HL-60 (cell line): ENCODE measurements around the gene TFPI.

ENCODE experiments used
- DNase-seq, 2 experiments: peaks; one replicate each; pipeline ENCODE4 v3.0.0-alpha.2; 2010 to 2020; ENCODE audit warnings: low read depth in 1 of 2, low spot score in 1 of 2
- H3K27ac ChIP-seq: fragments of 250-450 bp; sonication (Bioruptor Pico); replicated peaks from 2 replicates; pipeline ENCODE4 v1.5.1; 2020; ENCODE audit warnings: mild to moderate bottlenecking, moderate library complexity
- H3K27me3 ChIP-seq: fragments of 250-450 bp; sonication (Bioruptor Pico); 2 replicates; pipeline ENCODE4 v1.5.1; 2021; ENCODE audit warnings: mild to moderate bottlenecking, moderate library complexity; ENCODE audit not compliant: insufficient read depth, poor library complexity, severe bottlenecking
- H3K4me3 ChIP-seq: replicated peaks from 2 replicates; pipeline ENCODE4 v1.5.1; 2011; ENCODE audit warnings: mild to moderate bottlenecking, control low read depth, low read length; ENCODE audit not compliant: insufficient read depth
- CTCF ChIP-seq: IDR thresholded peaks from one replicate; pipeline ENCODE4 v1.5.1; 2011; ENCODE audit warnings: low read length, control low read depth, inconsistent platforms; ENCODE audit not compliant: insufficient read depth
- GABPA ChIP-seq: IDR thresholded peaks from 2 replicates; pipeline ENCODE4 v1.6.1; 2012; ENCODE audit warnings: low read depth
- POLR2AphosphoS5 ChIP-seq: IDR thresholded peaks from 2 replicates; pipeline ENCODE4 v1.6.1; 2012; ENCODE audit warnings: low read depth
- REST ChIP-seq: IDR thresholded peaks from 2 replicates; pipeline ENCODE4 v1.6.1; 2012; ENCODE audit warnings: low read depth; ENCODE audit not compliant: insufficient replicate concordance
- SPI1 ChIP-seq: IDR thresholded peaks from 2 replicates; pipeline ENCODE4 v1.6.1; 2012; ENCODE audit warnings: low read depth, mild to moderate bottlenecking, borderline replicate concordance

Gene TFPI

GRCh38 chr2:187469538-187469937 lies 84.7 kb downstream of the TFPI start:
- Histone ChIP-seq H3K27me3 (no peaks in the 10 kb centered on the region), H3K27ac (no peak overlapping the region), H3K4me3 (no peak overlapping the region)
- no peak for DNase-seq
- TF ChIP-seq GABPA (no peak), SPI1 (no peak), REST (no peak), POLR2AphosphoS5 (no peak), CTCF (no peak)

- TF ChIP-seq GABPA (no peak), POLR2AphosphoS5 (no peak), CTCF (no peak), REST (no peak), SPI1 (no peak)
- no peak overlapping the region for H3K27ac ChIP-seq
- H3K27me3 ChIP-seq = no peaks in the 10 kb centered on the region
- H3K4me3 ChIP-seq = no peak overlapping the region
- no peak for DNase-seq
Measured at GRCh38 chr2:187468262-187468661, 86.0 kb downstream of the TFPI start.

DNA sequence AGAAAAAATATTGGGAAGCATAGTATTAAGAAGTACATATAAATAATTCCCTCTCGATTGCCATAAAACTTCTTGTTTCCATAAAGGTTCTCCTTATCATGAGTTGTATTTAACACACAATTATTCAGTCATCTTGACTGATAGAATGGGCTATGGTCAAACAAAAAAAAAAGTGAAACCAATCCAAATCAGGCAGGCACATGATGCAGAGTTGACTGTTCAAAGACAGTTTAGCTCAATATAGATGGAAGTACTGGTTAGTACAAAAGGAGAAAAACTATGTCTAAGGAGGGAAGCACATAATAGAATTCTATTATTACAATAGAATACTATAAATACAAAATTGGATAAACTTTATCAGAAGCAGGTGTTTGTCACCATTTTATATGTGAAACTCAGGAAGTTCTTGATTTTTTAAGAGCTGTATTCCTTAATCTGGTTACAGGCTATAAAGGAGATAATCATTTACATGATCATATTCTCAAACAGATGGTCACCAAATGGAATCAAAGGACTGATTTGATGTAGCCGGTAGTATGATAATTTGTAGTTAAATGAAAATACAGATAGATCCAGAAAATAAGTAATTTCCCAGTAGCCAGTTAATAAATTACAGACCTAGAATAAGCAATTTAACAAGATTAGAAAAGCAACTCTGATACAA lies 88.0 kb downstream of the TFPI start:
- no peak overlapping the region for H3K27ac ChIP-seq
- no peak for DNase-seq
- TF ChIP-seq CTCF (no peak), SPI1 (no peak), POLR2AphosphoS5 (no peak), GABPA (no peak), REST (no peak)
- no peak overlapping the region for H3K4me3 ChIP-seq
- no peaks in the 10 kb centered on the region for H3K27me3 ChIP-seq
